ENCODE data around the gene SLC9A8. TPM values are rescaled to one million over a fixed set of nuclear protein-coding genes. Genes with fewer than 3 reads are reported as not detected.

SLC9A8 gene
- polyA plus RNA-seq, 1 donor from 2014 or later: 6.7 TPM

- Histone ChIP-seq H3K9me3 (ENCODE audit: low read length) (no peaks in the 10 kb centered on the region), H3K9me2 (ENCODE audit: insufficient read depth, low read length) (no peaks in the 10 kb centered on the region), H2AFZ (ENCODE audit: low read depth, low read length) (no peak overlapping the region), H4K20me1 (ENCODE audit: insufficient read depth) (no peaks in the 10 kb centered on the region), H3K4me3 (ENCODE audit: low read length) (no peak overlapping the region), H3F3A (ENCODE audit: insufficient read depth, low read length, poor library complexity, severe bottlenecking) (no peaks in the 10 kb centered on the region), H3K27ac (ENCODE audit: low read length) (no peak overlapping the region), H3K27me3 (ENCODE audit: insufficient read depth, low read depth, low read length) (no peaks in the 10 kb centered on the region), H3K79me2 (replicated peaks; ENCODE audit: insufficient read depth, low read length) (no peaks in the 10 kb centered on the region), H3K4me2 (ENCODE audit: low read length) (no peak overlapping the region), H3K9ac (ENCODE audit: low read length) (no peak overlapping the region), H3K36me3 (ENCODE audit: insufficient read depth, low read length) (no peaks in the 10 kb centered on the region)
- no peak for TF ChIP-seq REST (IDR thresholded peaks at IDR 0.05; ENCODE audit: borderline replicate concordance)
Measured at GRCh38 chr20:49785149-49785851, 27.3 kb upstream of the SLC9A8 start.

GRCh38 chr20:49785852-49786175 lies 26.8 kb upstream of the SLC9A8 start:
- Histone ChIP-seq H3K9me2 (ENCODE audit: insufficient read depth, low read length) (no peaks in the 10 kb centered on the region), H3K36me3 (ENCODE audit: insufficient read depth, low read length) (no peaks in the 10 kb centered on the region), H3K9me3 (ENCODE audit: low read length) (no peaks in the 10 kb centered on the region), H3F3A (ENCODE audit: insufficient read depth, low read length, poor library complexity, severe bottlenecking) (no peaks in the 10 kb centered on the region), H3K27ac (ENCODE audit: low read length) (no peak overlapping the region), H3K27me3 (ENCODE audit: insufficient read depth, low read depth, low read length) (no peaks in the 10 kb centered on the region), H3K9ac (ENCODE audit: low read length) (no peak overlapping the region), H2AFZ (ENCODE audit: low read depth, low read length) (no peak overlapping the region), H4K20me1 (ENCODE audit: insufficient read depth) (no peaks in the 10 kb centered on the region), H3K4me3 (ENCODE audit: low read length) (no peak overlapping the region), H3K79me2 (replicated peaks; ENCODE audit: insufficient read depth, low read length) (no peaks in the 10 kb centered on the region), H3K4me2 (ENCODE audit: low read length) (no peak overlapping the region)
- TF ChIP-seq POLR2AphosphoS5 (IDR thresholded peaks at IDR 0.05): no peak
- TF ChIP-seq RAD21 (conservative IDR thresholded peaks at IDR 0.05): no peak
- TF ChIP-seq TAF1 (IDR thresholded peaks at IDR 0.05; ENCODE audit: low read depth): no peak
- TF ChIP-seq EP300 (conservative IDR thresholded peaks at IDR 0.05; ENCODE audit: poor library complexity, severe bottlenecking): no peak
- TF ChIP-seq REST (IDR thresholded peaks at IDR 0.05; ENCODE audit: borderline replicate concordance): no peak
- TF ChIP-seq SMC3 (conservative IDR thresholded peaks at IDR 0.05; ENCODE audit: poor library complexity): no peak

DNA sequence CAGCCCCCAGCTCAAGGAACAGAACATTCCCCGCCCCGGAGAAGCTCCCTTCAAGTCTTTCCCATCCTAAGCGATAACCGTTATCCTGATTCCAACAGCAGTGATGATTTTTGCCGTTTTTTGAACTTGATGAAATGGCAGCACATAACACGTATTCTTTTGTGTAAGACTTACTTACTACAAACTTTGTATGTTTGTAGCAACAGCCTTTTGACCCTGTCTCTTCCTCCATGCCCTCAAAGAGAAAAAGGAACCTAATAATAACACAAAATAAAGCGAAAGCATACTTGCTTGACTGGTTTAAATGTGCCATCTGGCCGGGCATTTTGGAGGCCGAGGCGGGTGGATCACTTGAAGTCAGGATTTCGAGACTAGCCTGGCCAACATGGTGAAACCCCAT lies 26.4 kb upstream of the SLC9A8 start:
- Histone ChIP-seq H4K20me1 (ENCODE audit: insufficient read depth) (no peaks in the 10 kb centered on the region), H3K27ac (ENCODE audit: low read length) (no peak overlapping the region), H3K9me2 (ENCODE audit: insufficient read depth, low read length) (no peaks in the 10 kb centered on the region), H3K4me3 (ENCODE audit: low read length) (no peak overlapping the region), H2AFZ (ENCODE audit: low read depth, low read length) (no peak overlapping the region), H3K9ac (ENCODE audit: low read length) (no peak overlapping the region), H3F3A (ENCODE audit: insufficient read depth, low read length, poor library complexity, severe bottlenecking) (no peaks in the 10 kb centered on the region), H3K9me3 (ENCODE audit: low read length) (no peaks in the 10 kb centered on the region), H3K36me3 (ENCODE audit: insufficient read depth, low read length) (no peaks in the 10 kb centered on the region), H3K79me2 (replicated peaks; ENCODE audit: insufficient read depth, low read length) (no peaks in the 10 kb centered on the region), H3K27me3 (ENCODE audit: insufficient read depth, low read depth, low read length) (no peaks in the 10 kb centered on the region), H3K4me2 (ENCODE audit: low read length) (no peak overlapping the region)
- TF ChIP-seq TAF1 (IDR thresholded peaks at IDR 0.05; ENCODE audit: low read depth) (no peak), POLR2AphosphoS5 (IDR thresholded peaks at IDR 0.05) (no peak)
- TF ChIP-seq, protein P1, sequence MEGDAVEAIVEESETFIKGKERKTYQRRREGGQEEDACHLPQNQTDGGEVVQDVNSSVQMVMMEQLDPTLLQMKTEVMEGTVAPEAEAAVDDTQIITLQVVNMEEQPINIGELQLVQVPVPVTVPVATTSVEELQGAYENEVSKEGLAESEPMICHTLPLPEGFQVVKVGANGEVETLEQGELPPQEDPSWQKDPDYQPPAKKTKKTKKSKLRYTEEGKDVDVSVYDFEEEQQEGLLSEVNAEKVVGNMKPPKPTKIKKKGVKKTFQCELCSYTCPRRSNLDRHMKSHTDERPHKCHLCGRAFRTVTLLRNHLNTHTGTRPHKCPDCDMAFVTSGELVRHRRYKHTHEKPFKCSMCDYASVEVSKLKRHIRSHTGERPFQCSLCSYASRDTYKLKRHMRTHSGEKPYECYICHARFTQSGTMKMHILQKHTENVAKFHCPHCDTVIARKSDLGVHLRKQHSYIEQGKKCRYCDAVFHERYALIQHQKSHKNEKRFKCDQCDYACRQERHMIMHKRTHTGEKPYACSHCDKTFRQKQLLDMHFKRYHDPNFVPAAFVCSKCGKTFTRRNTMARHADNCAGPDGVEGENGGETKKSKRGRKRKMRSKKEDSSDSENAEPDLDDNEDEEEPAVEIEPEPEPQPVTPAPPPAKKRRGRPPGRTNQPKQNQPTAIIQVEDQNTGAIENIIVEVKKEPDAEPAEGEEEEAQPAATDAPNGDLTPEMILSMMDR (IDR thresholded peaks at IDR 0.05; ENCODE audit: poor library complexity, severe bottlenecking): no peak

Data from neural cell (in vitro differentiated cells).